Skeletal muscle satellite cell (primary cell): Measurements from ENCODE around the gene KIF4A. TPM values are rescaled to one million over a fixed set of nuclear protein-coding genes. Genes with fewer than 3 reads are reported as not detected.

Source experiments
- H3K27me3 ChIP-seq: 2 replicates; pipeline ENCODE4 v1.7.0; 2013; ENCODE audit warnings: low read length; ENCODE audit not compliant: control insufficient read depth, insufficient read depth
- H3K36me3 ChIP-seq: 2 replicates; pipeline ENCODE4 v1.7.0; 2013; ENCODE audit warnings: mild to moderate bottlenecking, control low read depth, low read length; ENCODE audit not compliant: insufficient read depth
- H3K4me1 ChIP-seq: 2 replicates; pipeline ENCODE4 v1.7.0; 2013; ENCODE audit warnings: low read length; ENCODE audit not compliant: control insufficient read depth, insufficient read depth
- H3K4me2 ChIP-seq: 2 replicates; pipeline ENCODE4 v1.7.0; 2013; ENCODE audit warnings: mild to moderate bottlenecking, low read length
- H3K4me3 ChIP-seq: 2 replicates; pipeline ENCODE4 v1.7.0; 2013; ENCODE audit warnings: low read length
- H3K9ac ChIP-seq: 2 replicates; pipeline ENCODE4 v1.7.0; 2013; ENCODE audit warnings: mild to moderate bottlenecking, low read depth, low read length, moderate library complexity
- H3K9me3 ChIP-seq: replicated peaks from 2 replicates; pipeline ENCODE4 v1.7.0; 2013; ENCODE audit warnings: mild to moderate bottlenecking, control low read depth, low read length
- small RNA-seq: library from RNA; depleted of rRNA; stranded (forward); fragments of <200 nt; gene quantifications from one replicate; pipeline ENCODE3, GENCODE V24; 2012

Gene KIF4A

GRCh38 chrX:70468709-70469108 is 178.8 kb downstream of the KIF4A start:
- H3K36me3 ChIP-seq, result no peaks in the 10 kb centered on the region
- no peak overlapping the region for H3K4me2 ChIP-seq
- no peak overlapping the region for H3K9ac ChIP-seq
- no peak overlapping the region for H3K4me3 ChIP-seq
- no peaks in the 10 kb centered on the region for H3K9me3 ChIP-seq
- H3K27me3 ChIP-seq, result no peaks in the 10 kb centered on the region
- H3K4me1 ChIP-seq, result no peaks in the 10 kb centered on the region

Small RNA genes lying within 50 kb of the gene (small RNA-seq; reads per million reads assigned to genes)
- gene RNA5SP507 (not detected), gene RNU4-81P (not detected), gene RNY4P23 (5.0 reads per million, percentile 86 among the genes with 10 or more reads in this experiment)
